OCI-M2 (cell line): ENCODE results near the gene RAPGEF3.

Experiments used
- DNase-seq: peaks from one replicate; lab custom pipeline; 2025; ENCODE audit not compliant: unreplicated experiment; lab: John Stamatoyannopoulos, UW

Gene RAPGEF3

DNA sequence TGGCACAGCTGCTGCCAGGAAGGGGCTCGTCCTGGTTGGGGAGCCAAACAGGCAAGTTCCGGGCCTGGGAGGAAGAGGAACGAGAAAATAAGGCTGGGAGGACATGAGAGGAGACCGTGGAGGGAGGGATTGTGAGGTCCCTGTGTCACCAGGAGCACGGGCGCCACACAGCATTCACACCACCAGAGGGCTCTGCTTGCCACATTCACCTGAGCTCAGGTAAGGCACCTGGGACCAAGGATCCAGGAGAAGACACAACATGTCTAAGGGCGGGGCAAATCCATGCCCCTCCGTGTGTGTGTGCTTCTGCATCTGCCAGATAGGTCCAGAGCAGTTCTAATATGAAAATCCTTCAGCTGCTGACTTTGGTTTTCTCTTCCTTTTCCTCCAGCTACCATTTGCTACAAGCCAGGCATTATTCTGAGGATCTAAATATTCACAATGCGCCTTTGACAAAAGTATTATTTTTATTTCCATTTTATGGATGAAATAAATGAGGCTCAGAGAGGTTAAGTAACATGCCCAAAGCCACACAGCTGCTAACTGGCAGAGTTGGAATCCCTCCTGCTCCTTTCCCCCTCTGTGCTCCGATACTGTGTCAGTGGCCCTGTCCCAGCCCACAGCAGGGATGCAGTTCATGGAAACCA lies 14.6 kb downstream of the RAPGEF3 start:
- no peak for DNase-seq

DNA sequence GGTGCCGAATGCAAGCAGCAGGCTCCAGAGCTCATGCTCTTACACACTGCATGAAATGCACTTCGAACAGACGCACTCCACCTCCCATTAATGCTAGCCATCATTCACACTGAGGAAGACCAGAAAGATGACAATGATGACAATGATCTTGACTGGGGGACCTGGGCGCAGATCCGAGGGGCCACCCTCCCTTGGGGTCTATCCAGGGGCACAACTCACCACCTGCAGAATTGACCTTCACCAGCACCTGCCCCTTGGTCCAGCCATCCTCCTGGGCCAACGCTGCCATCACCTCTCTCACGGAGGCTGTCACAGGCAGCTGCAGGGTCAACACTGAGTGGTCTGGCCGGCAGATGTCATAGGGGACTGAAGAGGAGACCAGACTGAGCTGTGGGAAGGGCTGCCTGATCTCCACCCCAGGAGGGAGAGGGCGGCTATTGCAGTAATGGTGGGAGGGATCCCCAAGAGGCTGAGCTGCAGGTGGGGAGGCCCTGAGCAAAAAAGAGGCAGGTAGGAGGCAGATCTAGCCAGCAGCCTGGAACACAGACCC lies 15.3 kb downstream of the RAPGEF3 start:
- DNase-seq: no peak

DNA sequence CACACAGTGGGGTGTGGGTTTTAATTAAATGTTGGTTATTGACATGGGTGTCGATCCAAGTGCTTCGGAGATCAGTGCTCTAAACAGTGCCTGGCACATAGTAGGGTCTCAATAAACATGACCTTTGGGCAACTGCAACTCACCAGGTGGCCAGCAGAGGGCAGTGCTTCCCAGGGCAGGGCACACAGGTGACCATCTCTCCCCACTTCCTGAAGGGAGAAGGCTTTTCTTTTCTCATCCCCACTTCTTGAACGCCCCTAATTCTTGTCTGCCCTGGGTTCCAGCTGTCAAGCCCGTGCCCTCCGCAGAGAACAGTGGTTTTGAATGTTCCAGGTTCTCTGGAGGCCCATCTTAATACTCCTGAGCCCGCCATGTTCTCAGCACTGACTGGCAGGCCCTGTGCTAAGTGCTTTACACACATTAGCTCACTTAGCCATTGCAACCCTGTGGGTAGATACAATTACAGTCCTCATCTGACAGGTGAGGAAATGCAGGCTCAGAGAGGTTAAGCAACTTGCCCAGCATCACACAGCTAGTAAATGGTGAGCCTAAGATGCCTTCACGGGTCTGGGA lies 16.3 kb downstream of the RAPGEF3 start:
- DNase-seq: no peak

DNA sequence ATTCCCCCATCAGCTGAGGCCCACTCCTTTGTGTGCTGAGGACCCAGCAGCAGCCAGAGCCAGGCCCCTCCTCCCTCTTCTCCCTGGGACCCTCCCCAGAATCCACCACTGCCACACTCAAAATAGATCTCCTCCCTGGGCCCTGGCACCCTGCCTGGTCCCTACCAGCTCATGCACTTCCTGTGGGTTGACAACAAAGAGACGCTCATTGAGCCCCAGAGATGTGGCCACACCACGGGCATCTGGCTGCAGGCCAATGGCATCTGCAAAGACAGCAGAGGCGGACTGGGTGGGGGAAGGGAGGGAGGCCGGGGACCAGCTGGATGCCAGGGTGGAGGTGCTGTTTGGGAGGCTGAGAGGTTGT lies 17.4 kb downstream of the RAPGEF3 start:
- no peak for DNase-seq

DNA sequence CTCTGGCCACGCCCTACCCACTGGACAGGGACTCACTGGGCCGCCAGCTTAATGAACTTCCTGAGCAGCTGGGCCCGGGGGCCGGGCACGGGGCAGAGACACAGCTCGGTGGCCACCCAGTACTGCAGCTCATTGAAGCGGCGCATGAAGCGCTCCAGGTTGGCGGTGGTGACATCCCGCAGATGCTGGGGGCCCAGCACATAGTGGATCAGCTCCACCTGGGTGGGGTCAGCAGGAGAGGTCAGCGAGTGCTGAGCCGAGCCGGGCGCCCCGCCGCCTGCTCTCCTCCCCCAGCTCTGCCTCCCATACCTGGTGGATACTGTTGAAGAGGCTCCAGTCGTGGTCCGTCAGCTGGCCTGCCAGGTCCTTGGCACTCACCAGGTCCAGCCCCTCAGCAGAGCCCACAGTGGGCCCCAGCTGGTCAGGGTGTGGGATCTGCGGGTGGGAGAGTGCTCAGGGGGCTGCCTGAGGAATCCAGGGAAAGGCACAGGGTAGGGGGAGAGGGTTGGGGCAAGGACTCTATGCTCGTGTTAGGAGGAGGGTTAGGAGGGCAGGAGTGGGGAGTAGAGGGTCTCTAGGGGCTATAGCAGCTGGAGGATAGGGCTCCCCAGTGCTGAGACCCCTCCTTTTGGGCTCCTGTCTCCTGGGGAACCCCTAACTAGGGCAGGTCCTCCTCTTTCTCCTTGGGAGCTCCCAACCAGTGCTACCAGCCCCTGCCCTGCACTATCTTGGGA lies 17.9 kb downstream of the RAPGEF3 start:
- no peak for DNase-seq

DNA sequence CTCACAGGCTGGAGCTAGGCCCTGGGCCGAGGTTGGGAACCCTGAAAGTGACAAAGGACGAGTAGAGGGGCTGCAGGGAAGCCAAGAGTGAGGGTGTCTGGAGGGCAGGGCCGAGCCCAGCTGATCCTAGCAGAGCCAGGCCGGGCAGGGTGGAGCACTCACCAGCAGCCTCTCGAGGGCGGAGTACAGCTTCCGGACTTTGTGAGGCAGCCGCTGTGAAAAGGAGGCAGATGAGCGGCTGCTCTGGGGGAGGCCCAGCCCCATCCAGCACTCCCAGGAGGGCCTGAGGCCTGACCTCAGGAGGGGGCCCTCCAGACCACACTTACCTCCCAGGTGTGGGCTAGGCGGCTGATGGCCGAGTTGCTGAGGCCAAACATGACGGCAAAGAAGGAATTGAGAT lies 18.7 kb downstream of the RAPGEF3 start:
- no peak for DNase-seq

DNA sequence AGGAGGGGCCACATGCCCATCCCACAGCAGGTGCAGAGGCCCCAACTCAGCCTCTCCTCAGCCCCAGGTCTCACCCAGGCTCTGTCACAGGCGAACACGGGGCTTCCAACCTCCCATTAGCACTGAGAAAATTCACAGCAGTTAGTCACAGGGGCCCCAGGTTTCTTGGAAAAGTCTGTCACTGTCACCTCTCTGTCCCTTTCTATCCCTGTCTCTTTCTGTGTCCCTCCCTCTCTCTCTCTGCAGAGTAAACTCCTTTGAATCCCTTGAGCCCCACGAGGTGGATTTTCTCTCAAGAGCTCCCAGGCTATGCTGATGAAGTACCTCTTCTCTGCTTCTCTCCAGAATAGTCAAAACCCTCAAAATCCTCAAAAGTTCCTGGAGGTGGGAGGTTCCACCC lies 19.4 kb downstream of the RAPGEF3 start:
- DNase-seq: no peak

DNA sequence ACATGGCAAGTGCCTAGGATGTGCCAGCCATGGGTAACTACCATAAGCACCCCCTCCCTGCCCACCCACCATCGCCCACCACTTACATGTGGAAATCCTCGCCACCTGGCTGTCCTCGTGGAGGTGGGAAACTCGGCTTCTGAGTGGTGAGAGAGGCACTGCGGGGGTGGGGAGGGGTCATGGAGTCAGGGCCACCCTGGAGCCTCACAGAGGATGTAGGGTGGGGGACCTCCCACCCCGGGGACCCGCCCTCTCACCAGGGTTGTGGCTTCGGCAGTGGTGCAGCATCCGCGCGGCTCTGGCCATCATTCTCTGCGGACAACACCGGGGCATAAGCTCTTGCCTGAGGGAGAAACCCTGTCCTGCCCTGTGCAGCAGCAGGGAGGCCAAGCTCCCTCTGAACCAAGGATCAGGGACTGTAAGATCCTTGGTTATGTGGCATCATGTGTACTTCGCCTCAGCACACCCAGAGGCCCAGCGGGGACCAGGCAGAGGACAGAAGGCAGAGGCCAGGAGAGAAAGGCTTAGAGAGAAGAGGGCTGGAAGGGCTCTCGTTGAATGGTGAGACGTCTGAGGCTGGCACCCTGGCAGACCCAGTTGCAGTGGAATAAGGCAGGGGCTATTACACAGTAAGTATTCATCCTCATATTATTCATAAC lies 20.6 kb downstream of the RAPGEF3 start:
- no peak for DNase-seq

DNA sequence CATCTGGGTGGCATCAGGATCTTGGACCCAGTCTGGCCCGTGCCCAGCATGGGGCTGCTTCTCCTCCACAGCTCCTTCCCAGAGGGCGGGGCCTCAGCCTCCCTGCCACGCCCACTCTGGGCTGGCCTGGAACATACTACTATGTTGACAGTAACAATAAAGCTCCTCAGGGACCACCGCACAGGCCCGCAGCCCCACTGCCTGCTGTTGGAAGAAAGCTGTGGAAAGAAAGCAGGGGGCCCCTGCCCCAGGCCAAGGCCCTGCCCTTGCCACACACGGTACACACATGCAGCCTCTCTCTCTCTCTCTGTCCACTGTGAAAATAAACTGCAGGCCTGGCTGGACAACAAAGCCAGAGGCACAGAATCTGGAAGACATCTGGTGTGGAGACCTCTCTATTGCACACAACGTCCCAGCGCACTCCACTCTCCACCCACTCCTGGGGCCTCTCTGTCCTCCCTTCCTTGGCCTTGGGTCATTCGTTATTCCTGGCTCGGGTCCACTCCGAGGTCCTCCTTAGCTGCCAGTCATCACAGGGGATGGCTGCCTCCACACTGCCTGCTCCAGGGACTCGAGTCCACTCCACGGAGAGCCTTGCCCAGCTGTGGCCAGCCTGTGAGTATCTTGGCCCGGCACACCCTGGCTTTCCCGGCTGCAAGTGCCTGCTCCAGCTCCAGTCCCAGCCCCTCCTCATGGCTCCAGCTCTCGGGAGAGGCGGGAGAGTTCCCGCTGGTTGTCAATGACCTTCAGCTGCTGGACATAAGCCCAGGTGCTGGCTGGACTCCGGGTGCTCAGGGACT lies 21.6 kb downstream of the RAPGEF3 start:
- DNase-seq: no peak

DNA sequence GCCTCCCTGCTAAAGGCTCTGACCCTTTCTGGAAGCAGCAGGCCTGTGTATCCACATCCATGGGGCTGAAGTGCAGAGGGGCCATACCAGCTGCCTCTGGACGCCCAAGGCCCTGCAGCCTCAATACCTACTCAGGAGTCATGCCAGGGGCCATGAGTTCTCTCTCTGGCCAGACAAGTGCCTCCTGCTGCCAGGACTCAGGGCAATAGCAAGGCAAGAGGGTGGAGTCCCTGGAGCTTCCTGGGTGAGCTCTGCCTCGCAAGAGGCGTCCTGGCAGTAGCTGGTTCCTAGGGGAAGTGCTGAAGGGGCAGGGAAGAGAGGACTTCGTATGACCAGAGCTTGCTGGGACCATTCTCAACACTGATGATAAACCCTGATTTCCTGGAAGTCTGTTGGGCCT lies 22.5 kb downstream of the RAPGEF3 start:
- no peak for DNase-seq

DNA sequence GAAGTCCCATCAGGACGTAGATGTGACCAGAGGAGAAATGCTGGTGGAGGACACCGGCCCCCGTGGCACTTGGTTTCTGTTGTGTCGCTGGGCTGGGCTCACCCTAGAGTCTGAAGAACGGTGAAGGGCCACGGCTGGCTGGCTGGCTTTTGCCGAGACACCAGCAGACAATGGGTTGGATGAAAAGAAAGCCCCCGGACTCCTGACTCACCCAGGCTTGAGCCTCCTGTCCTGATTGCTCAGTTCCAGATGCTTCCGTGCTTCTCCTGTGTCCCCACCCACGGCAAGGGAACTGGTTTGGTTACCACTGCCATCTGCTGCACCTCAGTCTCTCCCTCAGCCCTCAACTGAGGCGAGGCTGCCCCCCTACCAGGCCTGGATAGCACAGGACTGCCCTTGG lies 23.0 kb downstream of the RAPGEF3 start:
- DNase-seq: no peak

DNA sequence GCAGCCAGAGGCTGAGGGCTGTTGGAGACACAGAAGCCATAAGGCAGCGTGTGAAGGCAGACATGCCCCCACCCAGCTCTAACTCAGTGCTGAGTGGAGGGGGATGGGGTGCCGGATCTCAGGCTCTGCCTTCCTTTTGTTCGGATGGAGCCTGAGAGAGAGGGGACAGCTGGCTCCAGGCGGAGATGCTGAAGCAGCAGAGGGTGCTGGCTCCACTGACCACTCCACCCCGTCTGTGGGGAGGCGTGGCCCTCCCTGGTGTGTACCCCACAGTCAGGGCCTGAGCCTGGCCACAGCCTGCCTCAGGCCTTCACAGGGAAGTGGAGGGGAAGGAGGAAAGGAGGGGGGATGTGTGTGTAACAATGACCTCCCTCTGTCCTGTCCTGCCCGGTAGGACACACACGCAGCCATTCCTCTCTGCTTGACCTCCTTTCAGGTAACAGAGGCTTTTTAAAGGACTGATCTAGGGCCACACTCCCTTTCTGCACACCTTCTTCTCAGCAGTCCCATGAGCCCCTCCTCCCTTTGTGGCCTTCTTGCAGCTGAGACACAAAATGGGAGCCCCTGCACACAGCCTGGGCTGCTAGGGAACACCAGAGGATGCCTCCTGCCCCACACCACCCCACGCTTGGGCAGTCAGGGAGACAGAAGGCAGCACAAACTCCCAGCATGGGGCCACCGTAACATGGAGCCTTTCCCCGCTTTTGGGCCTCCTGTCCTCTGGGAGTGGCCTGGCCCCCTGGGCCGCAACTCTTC lies 23.8 kb downstream of the RAPGEF3 start:
- DNase-seq: no peak

DNA sequence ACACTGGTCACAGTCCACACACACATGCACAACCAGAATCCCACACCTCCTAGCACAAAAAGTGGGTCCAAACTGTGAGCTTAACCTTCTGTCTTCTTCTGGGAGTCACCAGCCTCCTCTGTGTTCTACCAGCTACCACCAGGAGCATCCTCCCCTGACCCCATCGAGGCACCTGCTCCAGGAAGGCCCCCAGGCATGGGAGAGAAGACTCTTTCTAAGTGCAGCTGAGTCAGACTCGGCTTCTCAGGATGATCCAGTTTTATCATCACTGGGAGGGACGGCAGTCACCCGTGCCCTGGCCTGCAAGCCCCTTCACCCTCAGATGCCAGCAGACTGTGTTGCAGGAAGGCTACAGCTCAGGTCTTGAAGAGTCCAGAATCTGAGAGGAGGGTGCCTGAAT lies 25.5 kb downstream of the RAPGEF3 start:
- no peak for DNase-seq

DNA sequence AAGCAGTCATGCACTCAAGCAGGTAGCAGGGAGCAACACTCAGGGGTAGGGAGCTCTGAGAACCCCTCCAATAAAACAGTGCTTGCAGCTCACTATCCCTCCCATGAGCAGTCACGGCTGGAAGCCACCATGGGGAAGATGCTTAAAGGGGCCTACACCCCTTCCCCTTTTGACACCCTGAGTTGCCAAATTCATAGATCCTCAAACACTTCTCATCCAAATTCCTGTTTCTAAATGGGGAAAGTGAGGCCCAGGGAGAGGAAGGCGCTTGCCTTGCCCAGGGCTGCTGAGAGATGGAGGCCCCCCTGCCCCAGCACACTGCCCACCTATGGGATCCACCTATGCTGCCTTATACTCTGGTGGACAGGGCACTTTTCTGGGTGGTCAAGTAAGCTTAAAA lies 26.2 kb downstream of the RAPGEF3 start:
- no peak for DNase-seq

DNA sequence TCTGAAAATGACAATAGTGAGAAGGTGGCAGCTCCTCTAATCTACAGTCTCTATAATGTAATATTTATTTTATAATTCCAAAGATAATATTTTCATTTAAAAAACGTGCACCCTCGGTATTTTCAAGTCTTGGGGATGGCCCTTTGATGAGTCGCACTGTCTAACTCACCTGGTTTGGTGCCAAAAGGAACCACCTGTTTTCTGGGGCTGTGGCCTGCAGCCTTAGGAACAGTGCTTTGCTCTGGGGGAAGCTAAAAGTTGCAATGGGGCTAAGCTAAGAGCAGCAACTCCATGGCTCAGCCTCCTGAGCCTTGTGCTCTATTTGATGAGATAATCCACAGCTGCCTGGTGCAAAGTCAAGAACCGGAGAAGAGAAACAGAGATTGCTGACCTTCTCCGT lies 27.0 kb downstream of the RAPGEF3 start:
- DNase-seq: no peak

DNA sequence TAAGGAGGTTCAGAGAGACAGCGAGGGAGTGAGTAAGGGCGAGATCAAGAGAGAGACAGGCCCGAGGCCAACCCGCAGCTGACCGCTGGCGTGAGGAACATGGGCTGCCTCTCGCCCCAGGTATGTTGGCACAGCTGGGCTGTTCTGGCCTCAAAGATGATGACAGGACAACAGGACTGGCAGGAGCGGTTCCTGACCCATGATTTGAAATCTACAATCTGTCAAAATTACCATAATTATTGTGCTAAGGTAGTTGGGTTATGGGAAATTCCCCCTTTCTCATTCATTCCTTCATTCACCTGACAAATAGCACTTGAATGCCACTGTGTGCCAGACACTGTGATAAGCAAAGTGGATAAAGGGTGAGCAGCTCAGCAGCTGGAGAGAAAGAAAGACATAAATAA lies 28.3 kb downstream of the RAPGEF3 start:
- no peak for DNase-seq

DNA sequence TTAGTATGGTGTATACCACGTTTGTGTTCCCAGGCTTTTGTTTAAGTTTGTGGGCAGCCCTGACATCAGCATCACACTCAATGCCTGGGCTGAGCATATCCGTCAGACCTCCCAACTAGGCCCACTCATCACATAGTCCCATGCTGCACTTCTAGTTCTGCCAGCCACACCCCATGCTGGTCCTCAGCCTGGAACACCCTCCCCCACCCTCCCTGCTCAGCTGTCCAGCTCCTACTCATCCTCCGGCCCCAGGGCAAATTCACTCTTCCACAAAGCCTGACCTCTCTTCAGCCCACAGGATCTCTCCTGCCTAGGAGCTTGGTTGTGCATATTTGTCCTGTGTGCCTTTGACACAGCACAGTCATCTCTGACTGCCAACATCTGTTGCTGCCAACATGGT lies 29.4 kb downstream of the RAPGEF3 start:
- DNase-seq: no peak

DNA sequence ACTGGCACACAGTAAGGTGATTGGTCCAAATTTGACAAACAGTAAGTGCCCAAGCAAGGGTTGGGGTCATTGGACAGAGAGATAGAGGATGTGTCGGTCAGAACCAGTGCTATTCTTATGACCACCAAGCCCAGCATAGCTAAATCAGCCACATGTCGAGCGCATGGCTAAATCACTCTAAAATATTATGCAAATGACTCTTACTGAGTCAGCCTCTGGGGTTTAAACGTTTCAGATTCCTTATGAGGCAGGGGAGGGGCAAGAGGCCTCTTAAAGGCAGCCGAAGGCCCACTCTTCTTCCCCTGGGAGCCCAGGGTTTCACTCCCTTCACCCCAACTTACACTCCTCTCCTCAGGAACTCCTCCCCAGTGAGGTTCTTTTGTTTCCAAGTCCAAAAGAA lies 32.8 kb downstream of the RAPGEF3 start:
- DNase-seq: no peak

DNA sequence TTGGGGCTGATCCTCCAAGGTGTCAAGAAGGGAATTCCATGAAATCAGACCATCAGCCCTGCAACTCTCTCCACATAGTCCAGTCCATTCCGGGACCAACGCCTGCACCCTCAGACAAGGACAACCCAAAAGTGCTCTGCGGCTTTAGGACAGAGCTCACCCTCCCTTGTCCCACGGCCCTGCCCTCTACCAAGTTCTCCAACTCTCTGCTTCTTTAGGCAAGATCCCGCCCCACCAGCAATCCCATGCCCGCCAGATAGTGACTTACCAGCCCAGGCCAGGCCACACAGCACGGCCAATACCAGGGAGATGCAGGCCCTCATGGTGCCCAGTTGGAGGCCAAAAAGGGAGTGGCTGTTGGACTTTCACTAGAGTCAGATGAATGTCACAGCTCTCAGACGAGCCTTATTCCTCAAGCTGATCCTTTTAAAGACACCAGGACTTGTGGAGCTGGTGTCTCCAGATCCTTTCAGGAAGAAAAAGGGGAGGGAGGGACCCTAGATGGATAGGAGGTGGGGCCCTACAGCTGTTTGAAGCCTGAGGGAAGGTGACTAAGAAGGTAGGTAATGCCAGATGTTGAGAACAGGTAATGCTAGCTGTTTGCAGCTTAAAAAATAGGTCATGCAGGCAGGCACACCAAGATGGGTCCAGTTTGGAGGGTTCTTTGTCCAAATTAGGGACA lies 33.4 kb downstream of the RAPGEF3 start, which contains the start of gene ENDOU:
TSS of gene ENDOU (minus strand) at position 400 of the 682 bp plus-strand sequence. CDS start at position 323, 77 bp downstream.
- DNase-seq: no peak
